ENCODE data around the gene MYBPH. TPM values are rescaled to one million over a fixed set of nuclear protein-coding genes. Genes with fewer than 3 reads are reported as not detected.

MYBPH gene
- total and polyA plus RNA-seq, 10 of the 15 experiments (the other 5 are each of a cell fraction or from before 2014, with no cell fraction given), result 0.06 to 0.10 TPM; not detected in 8

- FAIRE-seq (no peak), ATAC-seq (no peak), DNase-seq (ENCODE audit: low read depth, low spot score) (no peak)
- H3K79me2 ChIP-seq (ENCODE audit: control insufficient read depth, insufficient read depth, low read length), result no peaks in the 10 kb centered on the region
- H3K4me2 ChIP-seq (ENCODE audit: control insufficient read depth, insufficient read depth), result no peak overlapping the region
- TF ChIP-seq RAD21 (IDR thresholded peaks at IDR 0.05; ENCODE audit: insufficient read depth, low read depth, low read length) (no peak), FOXK2 (IDR thresholded peaks at IDR 0.05) (no peak), FOXM1 (IDR thresholded peaks at IDR 0.05; ENCODE audit: low read depth, low read length) (no peak), EED (IDR thresholded peaks at IDR 0.05; ENCODE audit: low read depth) (no peak), BRCA1 (IDR thresholded peaks at IDR 0.05; ENCODE audit: low read depth, low read length) (no peak), GABPA (IDR thresholded peaks at IDR 0.05; ENCODE audit: low read depth) (no peak), CTCF (IDR thresholded peaks at IDR 0.05 in 2 of 3, conservative IDR thresholded peaks at IDR 0.05 in 1 of 3; ENCODE audit: control insufficient read depth in 2 of 3, extremely low read depth in 1 of 3, insufficient read depth in 1 of 3, low read depth in 3 of 3, low read length in 3 of 3) (no peak), HCFC1 (IDR thresholded peaks at IDR 0.05; ENCODE audit: low read length) (no peak), ZNF207 (IDR thresholded peaks at IDR 0.05; ENCODE audit: borderline replicate concordance) (no peak), MLLT1 (IDR thresholded peaks at IDR 0.05) (no peak), SREBF1 (IDR thresholded peaks at IDR 0.05; ENCODE audit: low read length) (no peak), BMI1 (IDR thresholded peaks at IDR 0.05; ENCODE audit: borderline replicate concordance) (no peak), ZNF217 (IDR thresholded peaks at IDR 0.05) (no peak), TAF1 (IDR thresholded peaks at IDR 0.05; ENCODE audit: borderline replicate concordance, low read depth, low read length) (no peak), TBL1XR1 (IDR thresholded peaks at IDR 0.05; ENCODE audit: low read depth, low read length) (no peak)
- ChIA-PET RAD21 (ENCODE audit: unreplicated experiment) (interaction anchor here (0.7 kb wide), 1 partner anchor 13 kb away, joined by 3 read pairs; no protein-coding TSS in a partner anchor), CTCF (interaction anchor here (1.2 to 1.6 kb wide), 4 partner anchors 10 to 147 kb away, joined by 3 to 7 read pairs (median 4); no protein-coding TSS in a partner anchor), POLR2A (no interaction called here), SMC1A (ENCODE audit: uncharacterized antibody, unreplicated experiment) (no interaction called here)
- in situ Hi-C loops (cut with MboI), result no loop called here
- no peaks in the 10 kb centered on the region for H3K36me3 ChIP-seq (ENCODE audit: control insufficient read depth in 2 of 2, insufficient read depth in 2 of 2, low read length in 1 of 2)
- H4K20me1 ChIP-seq (ENCODE audit: control insufficient read depth, insufficient read depth), result no peaks in the 10 kb centered on the region
- no TSS peak for BruUV-seq (replicated peaks)
- H3K27ac ChIP-seq (ENCODE audit: control insufficient read depth, insufficient read depth), result no peak overlapping the region
- intact Hi-C loops (cut with micrococcal nuclease; ENCODE audit: unreplicated experiment), result no loop called here
- no peak overlapping the region for H3K4me3 ChIP-seq
- H3K4me1 ChIP-seq (ENCODE audit: control insufficient read depth, insufficient read depth, low read length), result no peaks in the 10 kb centered on the region
- no peak overlapping the region for H2AFZ ChIP-seq (ENCODE audit: control insufficient read depth, low read depth, low read length)
- H3K27me3 ChIP-seq (replicated peaks in 1 of 2; ENCODE audit: control insufficient read depth in 2 of 2, insufficient read depth in 2 of 2, low read length in 1 of 2), result no peaks in the 10 kb centered on the region; a peak in 1 of 4 replicates
- no peaks in the 10 kb centered on the region for H3K9me3 ChIP-seq (replicated peaks; ENCODE audit: control insufficient read depth, insufficient read depth, low read length)
- H3K9ac ChIP-seq (ENCODE audit: control insufficient read depth, insufficient read depth, low read length), result no peak overlapping the region
- WGBS (ENCODE audit: insufficient coverage, insufficient replicate concordance, low lambda C conversion rate, missing lambda C conversion rate), result 21% methylated on average over 5 of the region's 5 CpGs
Measured at GRCh38 chr1:203186091-203186445, 10.4 kb upstream of the MYBPH start.
